Islet precursor cell (in vitro differentiated cells): ENCODE data around the gene ZNF562.

Source experiments
- DNase-seq: peaks from one replicate; pipeline ENCODE4 v3.0.0-alpha.2; 2018

Gene ZNF562

DNA sequence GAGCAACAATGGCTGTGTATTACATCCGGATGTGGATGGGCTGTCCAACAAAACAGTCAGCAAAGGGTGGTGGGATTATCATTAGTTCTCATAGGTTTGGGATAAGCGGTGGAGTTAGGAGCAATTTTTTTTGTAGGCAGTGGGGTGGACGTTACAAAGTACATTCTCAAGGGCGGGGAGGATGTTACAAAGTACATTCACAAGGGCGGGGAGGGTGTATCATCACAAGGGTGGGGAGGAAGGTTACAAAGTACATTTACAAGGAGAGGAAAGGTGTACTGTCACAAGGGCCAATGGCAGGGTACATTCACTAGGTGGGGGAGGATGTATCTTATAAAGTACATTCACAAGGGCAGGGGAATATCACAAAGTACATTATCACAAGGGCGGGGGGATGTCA is 33.1 kb downstream of the ZNF562 start:
- DNase-seq, result no peak

- DNase-seq, result no peak
Observed at GRCh38 chr19:9640956-9641355, 33.9 kb downstream of the ZNF562 start.

DNA sequence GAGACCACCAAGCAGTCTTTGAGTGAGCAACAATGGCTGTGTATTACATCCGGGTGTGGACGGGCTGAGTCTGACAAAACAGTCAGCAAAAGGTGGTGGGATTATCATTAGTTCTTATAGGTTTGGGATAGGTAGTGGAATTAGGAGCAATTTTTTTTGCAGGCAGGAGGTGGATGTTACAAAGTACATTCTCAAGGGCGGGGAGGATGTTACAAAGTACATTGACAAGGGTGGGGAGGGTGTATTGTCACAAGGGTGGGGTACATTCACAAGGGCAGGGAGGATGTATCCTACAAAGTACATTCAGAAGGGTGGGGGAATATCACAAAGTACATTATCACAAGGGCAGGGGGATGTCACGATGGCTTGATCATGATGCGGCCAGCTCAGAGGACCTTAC is 38.9 kb downstream of the ZNF562 start:
- no peak for DNase-seq

DNA sequence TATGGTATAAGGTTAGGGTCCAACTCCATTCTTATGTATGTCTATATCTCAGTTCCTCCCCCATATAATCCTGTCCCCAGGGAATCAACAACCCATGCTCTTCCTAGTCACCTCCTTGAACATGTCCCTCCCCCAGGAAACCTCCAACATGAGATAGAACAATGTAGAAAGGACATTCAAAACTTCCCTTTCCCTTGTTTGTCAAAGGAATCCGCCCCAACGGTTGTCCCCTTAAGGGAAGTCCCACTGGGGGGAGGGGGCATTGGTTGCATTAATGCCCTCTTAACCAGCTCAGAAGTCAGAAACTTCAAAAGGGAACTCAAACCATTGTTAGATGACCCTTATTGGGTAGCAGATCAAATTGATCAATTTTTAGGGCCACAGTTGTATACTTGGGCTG is 47.0 kb downstream of the ZNF562 start:
- DNase-seq, result no peak

DNA sequence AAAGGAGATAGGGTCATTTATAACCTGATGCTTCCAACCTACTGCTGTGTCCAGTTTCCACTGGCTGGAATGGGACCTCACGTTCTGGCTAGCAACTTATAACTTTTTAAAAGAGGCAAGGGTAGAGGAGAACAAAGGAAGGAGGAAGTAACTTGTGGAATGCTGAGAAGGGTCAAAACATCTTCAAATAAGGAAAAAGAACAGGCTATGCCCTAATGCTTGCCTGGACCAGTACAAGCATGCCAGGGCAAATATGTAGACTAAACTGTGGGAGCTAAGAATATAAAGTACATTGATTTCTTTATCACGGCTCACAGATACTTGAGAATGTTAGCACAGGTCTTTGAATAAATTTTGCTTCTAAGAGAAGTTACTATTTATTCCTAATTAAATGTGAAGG is 52.4 kb downstream of the ZNF562 start:
- no peak for DNase-seq

GRCh38 chr19:9621156-9622037 is 53.5 kb downstream of the ZNF562 start, which contains the start of gene ZNF561:
Gene ZNF561 (minus strand): TSS chr19:9621232. CDS start chr19:9619456, 1,776 bp downstream.
- peak; percentile 94 for DNase-seq

GRCh38 chr19:9620842-9621155 is 54.1 kb downstream of the ZNF562 start:
- no peak for DNase-seq

GRCh38 chr19:9615844-9616243 is 59.1 kb downstream of the ZNF562 start:
- DNase-seq, result no peak

GRCh38 chr19:9610484-9611113 is 64.3 kb downstream of the ZNF562 start:
- DNase-seq, result no peak

GRCh38 chr19:9608912-9609311 is 66.0 kb downstream of the ZNF562 start:
- DNase-seq, result no peak

DNA sequence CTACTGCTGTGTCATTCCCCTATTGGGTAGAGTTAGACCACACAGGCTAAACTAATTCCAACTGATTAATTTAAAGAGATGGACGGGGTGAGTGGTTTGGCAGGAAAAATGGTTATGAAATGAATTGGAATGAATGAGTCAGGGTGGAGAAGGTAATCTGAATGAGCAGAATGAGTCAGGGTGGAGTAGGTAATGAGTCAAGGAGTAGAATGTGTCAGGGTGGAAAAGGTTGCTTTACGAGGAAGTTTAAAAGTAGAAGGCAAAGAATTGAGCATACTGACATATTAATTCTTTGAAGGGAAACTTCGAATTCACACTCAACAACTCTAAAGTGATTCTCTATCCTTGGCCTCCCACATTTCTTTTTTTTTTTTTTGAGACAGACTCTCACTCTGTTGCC is 77.9 kb downstream of the ZNF562 start:
- no peak for DNase-seq
